Smooth muscle cell (in vitro differentiated cells): ENCODE results near the gene PI16. TPM values are rescaled to one million over a fixed set of nuclear protein-coding genes. Genes with fewer than 3 reads are reported as not detected.

Experiments
- DNase-seq: peaks from one replicate; lab custom pipeline; 2025; ENCODE audit not compliant: unreplicated experiment; lab: John Stamatoyannopoulos, UW
- H2AFZ ChIP-seq: fragments of 200-600 bp; sonication (generic); 2 replicates; pipeline ENCODE4 v1.6.0; 2016; ENCODE audit warnings: antibody characterized with exemption, low read depth, mild to moderate bottlenecking
- H3F3A ChIP-seq: fragments of 200-600 bp; sonication (generic); 2 replicates; pipeline ENCODE4 v1.6.0; 2017; ENCODE audit warnings: antibody characterized with exemption, low read depth
- H3K27ac ChIP-seq: fragments of 200-600 bp; sonication (generic); 2 replicates; pipeline ENCODE4 v1.5.1; 2016; ENCODE audit warnings: low read depth, mild to moderate bottlenecking
- H3K27me3 ChIP-seq: fragments of 200-600 bp; sonication (generic); 2 replicates; pipeline ENCODE4 v1.6.1; 2016; ENCODE audit warnings: low read depth, mild to moderate bottlenecking
- H3K36me3 ChIP-seq: fragments of 200-600 bp; sonication (generic); 2 replicates; pipeline ENCODE4 v1.5.1; 2016; ENCODE audit warnings: low read depth
- H3K4me1 ChIP-seq: fragments of 200-600 bp; sonication (generic); 2 replicates; pipeline ENCODE4 v1.5.1; 2016; ENCODE audit warnings: low read depth
- H3K4me2 ChIP-seq: fragments of 200-600 bp; sonication (generic); 2 replicates; pipeline ENCODE4 v1.6.0; 2016; ENCODE audit warnings: mild to moderate bottlenecking
- H3K4me3 ChIP-seq: fragments of 200-600 bp; sonication (generic); 2 replicates; pipeline ENCODE4 v1.5.1; 2016; ENCODE audit warnings: mild to moderate bottlenecking
- H3K79me2 ChIP-seq: fragments of 200-600 bp; sonication (generic); 2 replicates; pipeline ENCODE4 v1.6.0; 2016; ENCODE audit warnings: low read depth, mild to moderate bottlenecking
- H3K9ac ChIP-seq: fragments of 200-600 bp; sonication (generic); 2 replicates; pipeline ENCODE4 v1.6.0; 2016; ENCODE audit warnings: low read depth
- H3K9me3 ChIP-seq: fragments of 200-600 bp; sonication (generic); replicated peaks from 2 replicates; pipeline ENCODE4 v1.5.1; 2016; ENCODE audit warnings: low read depth
- H4K20me1 ChIP-seq: fragments of 200-600 bp; sonication (generic); 2 replicates; pipeline ENCODE4 v1.6.0; 2016; ENCODE audit warnings: low read depth
- CTCF ChIP-seq: fragments of 200-600 bp; sonication (generic); IDR thresholded peaks from 2 replicates; pipeline ENCODE4 v1.5.1; 2017; ENCODE audit warnings: borderline replicate concordance, mild to moderate bottlenecking, antibody characterized with exemption; ENCODE audit not compliant: insufficient read depth, poor library complexity, severe bottlenecking
- WGBS: methylation state at CpG from one replicate; pipeline ENCODE4 v1.1.7; 2016; ENCODE audit warnings: low lambda C conversion rate; 5-methylcytosine and 5-hydroxymethylcytosine counted together
- polyA plus RNA-seq: library from polyadenylated mRNA; unstranded; fragments of >200 nt; fragmentation: Nextera tagmentation; extraction: Ambion mirVana; gene quantifications from 2 replicates; pipeline ENCODE4 v1.2.1, GENCODE V29; 2016
- total RNA-seq: library from RNA; depleted of rRNA; stranded (reverse); fragments of >200 nt; gene quantifications from 2 replicates; pipeline ENCODE4 v1.2.3, GENCODE V29; 2014

Gene PI16
- total and polyA plus RNA-seq, 2 experiments from 2014 or later: 1.2 to 9.6 TPM

- H2AFZ ChIP-seq: no peak overlapping the region
- WGBS: 96% methylated on average over 16 of the region's 16 CpGs
These were observed 13.9 kb downstream of the PI16 start for GRCh38 chr6:36968266-36968977.

GRCh38 chr6:36969240-36969691 lies 14.7 kb downstream of the PI16 start:
- Histone ChIP-seq H3K4me2 (no peak overlapping the region), H3K36me3 (peaks cover 18% of the 10 kb centered on the region), H3F3A (peaks cover 14% of the 10 kb centered on the region), H3K9me3 (no peaks in the 10 kb centered on the region), H3K4me1 (no peaks in the 10 kb centered on the region), H3K4me3 (no peak overlapping the region), H3K27ac (no peak overlapping the region), H4K20me1 (peaks cover 38% of the 10 kb centered on the region), H3K27me3 (no peaks in the 10 kb centered on the region), H3K79me2 (no peaks in the 10 kb centered on the region), H3K9ac (no peak overlapping the region), H2AFZ (no peak overlapping the region)
- TF ChIP-seq CTCF: no peak
- DNase-seq: no peak
- 94% methylated on average over 14 of the region's 14 CpGs for WGBS

More at GRCh38 chr6:36968266-36968977, 13.9 kb downstream of the PI16 start:
- Histone ChIP-seq H3K4me1 (no peaks in the 10 kb centered on the region), H3F3A (peaks cover 14% of the 10 kb centered on the region), H3K27ac (no peak overlapping the region), H3K27me3 (no peaks in the 10 kb centered on the region), H3K9me3 (no peaks in the 10 kb centered on the region), H3K79me2 (no peaks in the 10 kb centered on the region), H4K20me1 (peaks cover 30% of the 10 kb centered on the region), H3K4me3 (no peak overlapping the region), H3K9ac (no peak overlapping the region), H3K4me2 (no peak overlapping the region), H3K36me3 (peaks cover 15% of the 10 kb centered on the region)
- DNase-seq: no peak
- TF ChIP-seq CTCF: no peak

DNA sequence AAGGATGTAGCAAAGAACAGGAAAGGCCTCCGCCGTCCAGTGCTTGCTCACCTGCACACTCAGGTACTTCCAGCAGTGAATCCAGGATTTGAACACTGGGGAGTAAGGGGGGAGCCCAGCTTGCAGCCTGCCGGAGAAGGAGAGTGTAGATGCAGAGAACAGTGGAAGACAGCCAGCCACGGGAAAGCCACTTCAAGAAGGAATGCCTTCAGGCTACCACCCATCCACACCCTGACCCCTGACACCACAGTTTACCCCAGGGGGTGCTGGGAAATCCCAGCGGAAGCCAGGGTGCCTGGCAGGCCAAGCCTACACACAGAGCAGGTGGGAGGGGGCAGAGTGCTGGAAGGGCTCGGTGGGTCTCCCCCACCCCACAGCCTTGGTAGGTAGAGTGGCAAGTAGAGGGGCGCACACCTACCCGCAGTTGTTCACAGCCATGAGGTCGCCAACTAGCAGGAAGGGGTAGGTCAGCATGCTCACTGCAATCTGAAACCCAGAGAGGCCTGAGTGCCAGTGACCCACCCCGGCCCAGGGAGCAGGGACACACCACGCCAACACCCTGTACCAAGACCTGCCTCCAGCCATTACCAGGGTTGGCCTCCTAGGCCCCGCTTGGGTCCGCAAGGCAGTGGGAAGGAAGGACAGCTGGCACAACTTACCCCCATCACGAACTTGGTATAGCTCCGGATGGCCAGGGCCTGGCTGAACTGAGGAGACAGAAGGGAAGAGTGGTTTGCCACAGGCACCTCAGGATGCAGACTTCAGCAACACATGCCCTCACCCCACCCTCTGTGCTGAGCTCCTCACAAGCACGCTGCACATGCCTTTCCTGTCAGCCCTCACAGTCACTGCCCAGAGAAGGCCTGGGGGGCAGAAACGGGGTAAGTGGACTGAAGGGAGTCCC lies 15.7 kb downstream of the PI16 start:
- Histone ChIP-seq H4K20me1 (peaks cover 38% of the 10 kb centered on the region), H3K4me1 (no peaks in the 10 kb centered on the region), H3K27ac (no peak overlapping the region), H3F3A (peaks cover 14% of the 10 kb centered on the region), H3K27me3 (no peaks in the 10 kb centered on the region), H3K79me2 (no peaks in the 10 kb centered on the region), H3K4me3 (no peak overlapping the region), H3K9ac (no peak overlapping the region), H3K4me2 (no peak overlapping the region), H2AFZ (no peak overlapping the region), H3K36me3 (peaks cover 18% of the 10 kb centered on the region), H3K9me3 (no peaks in the 10 kb centered on the region)
- DNase-seq: no peak
- 97% methylated on average over 17 of the region's 17 CpGs for WGBS
- TF ChIP-seq CTCF: no peak
